GM21717 (cell line): ENCODE data around the gene ITPK1.
"Not testable (repeated sequence)": the region's sequence is repeated elsewhere in the genome, so short reads cannot be mapped to it uniquely, and the experiment has no call there.

Source experiments
- ATAC-seq: cut with Tn5 transposase; IDR thresholded peaks from one replicate; pipeline ENCODE4 v1.9.1; 2021; ENCODE audit warnings: mild to moderate bottlenecking, moderate library complexity; ENCODE audit not compliant: unreplicated experiment

The ITPK1 gene

DNA sequence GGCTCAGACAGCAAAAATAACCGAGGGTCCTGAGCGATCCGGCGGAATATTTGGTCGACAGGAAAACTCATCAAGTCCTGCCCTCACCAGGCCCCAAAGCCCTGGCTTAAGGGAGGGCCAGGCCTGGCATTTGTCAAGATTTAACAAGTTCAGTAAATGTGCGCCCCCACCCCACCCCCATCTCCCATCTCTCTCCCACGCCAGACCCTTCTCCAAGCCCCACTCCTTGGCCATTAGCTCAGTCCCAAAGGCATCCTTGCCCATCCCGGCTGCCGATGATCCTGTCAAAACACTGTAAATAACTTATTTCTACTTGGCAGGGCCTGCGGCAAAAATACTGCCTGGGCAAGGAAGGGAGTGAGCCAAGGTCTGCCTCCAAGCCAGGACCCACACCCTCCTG, 52.8 kb downstream of the ITPK1 start:
- ATAC-seq, result no peak

DNA sequence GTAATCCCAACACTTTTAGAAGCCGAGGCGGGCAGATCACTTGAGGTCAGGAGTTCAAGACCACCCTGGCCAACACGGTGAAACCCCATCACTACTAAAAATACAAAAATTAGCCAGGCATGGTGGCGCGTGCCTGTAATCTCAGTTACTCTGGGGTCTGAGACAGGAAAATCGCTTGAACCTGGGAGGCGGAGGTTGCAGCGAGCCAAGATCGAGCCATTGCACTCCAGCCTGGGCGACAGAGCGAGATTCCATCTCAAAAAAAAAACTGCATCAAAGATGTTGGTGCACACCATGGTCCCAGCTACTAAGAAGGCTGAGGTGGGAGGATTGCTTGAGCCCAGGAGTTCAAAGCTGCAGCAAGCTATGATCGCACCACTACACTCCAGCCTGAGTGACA, 53.7 kb downstream of the ITPK1 start:
- not testable (repeated sequence) for ATAC-seq

DNA sequence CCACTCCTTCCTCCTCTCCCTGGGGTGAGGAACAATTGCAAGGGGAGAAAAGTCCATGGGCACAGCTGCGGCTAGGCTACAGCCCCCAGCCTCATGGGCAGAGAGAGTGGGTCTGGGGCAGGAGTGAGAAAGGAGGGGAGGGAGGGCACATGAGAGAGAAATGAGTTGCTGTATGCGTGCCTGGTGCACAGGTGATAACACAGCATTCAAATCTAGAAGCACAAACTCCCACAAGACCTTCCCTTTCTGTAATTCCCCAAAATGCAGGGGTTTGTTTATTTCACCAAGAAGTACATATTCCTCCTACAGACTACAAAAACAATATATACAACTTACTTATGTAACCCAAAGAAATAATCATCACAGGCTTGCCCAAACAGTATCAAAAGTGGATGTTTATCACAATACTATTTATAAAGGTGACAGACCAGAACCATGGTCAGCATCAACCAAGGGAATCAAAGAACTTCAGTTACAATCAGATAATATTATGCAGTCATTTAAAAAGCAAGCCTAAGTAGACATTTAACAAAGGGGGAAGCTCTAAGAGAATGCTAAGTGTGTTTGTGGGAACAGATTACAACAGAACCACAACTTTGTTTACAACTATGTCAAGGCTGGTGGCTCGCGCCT, 54.2 kb downstream of the ITPK1 start:
- ATAC-seq, result no peak

DNA sequence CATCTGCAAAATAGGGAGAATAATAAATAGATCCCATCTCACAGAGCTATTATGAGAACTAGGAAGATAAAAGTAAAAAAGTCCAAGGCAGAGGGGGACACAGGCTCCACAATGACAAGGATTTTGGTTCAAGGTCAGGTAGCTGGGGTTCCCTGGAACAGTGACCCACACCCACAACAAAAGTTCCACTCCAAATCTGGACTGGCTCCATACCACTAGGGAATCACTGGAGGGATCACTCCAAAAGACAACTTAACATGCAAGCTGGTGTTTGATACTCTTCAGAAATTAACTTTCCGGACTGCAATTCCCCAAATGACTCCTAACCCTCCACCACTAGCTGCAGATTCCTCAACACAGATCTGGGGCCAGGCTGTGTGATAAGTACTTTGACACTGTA, 54.9 kb downstream of the ITPK1 start:
- ATAC-seq, result no peak

DNA sequence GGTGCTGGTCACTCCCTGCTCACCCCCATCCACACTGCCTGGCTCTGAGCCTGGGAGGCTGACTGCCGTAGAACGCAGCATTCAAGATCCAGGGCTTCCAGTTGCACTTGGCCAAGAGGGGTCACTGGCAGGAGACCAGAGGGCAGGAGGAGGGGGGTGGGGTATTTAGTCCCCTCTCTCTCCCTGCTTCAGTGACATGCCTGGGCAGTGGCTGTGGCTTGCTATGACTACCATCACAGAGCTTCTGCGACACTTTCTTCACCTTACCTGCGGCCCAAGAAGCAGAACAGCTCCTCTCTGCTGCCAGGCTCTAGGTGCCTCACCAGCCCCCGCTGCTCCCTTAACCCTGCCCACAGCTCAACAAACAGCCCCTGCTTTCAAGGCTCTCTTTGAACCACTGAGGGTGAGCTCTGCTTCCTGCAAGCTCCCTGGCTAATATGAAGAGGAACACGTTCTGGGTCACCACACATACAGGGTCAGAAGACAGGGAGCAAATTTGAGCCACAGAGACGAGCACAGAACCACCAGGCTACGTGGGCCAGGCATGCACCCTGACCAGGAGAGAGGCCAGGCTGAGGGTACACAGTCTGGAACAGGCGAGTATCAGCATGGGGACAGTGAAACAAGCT, 55.7 kb downstream of the ITPK1 start:
- no peak for ATAC-seq

DNA sequence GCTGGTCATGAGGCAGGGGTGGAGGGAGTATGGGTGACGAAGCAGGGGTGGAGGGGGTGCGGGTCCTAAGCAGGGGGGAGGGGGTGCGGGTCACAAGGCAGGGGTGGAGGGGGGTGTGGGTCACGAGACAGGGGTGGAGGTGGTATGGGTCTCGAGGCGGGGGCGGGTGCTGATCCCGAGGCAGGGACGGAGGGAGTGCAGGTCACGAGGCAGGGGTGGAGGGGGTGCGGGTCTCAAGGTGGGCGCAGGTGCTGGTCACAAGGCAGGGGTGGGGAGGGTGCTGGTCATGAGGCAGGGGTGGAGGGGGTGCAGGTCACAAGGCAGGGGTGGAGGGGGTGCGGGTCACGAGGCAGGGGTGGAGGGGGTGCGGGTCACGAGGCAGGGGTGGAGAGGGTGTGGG, 56.5 kb downstream of the ITPK1 start:
- ATAC-seq, result no peak

DNA sequence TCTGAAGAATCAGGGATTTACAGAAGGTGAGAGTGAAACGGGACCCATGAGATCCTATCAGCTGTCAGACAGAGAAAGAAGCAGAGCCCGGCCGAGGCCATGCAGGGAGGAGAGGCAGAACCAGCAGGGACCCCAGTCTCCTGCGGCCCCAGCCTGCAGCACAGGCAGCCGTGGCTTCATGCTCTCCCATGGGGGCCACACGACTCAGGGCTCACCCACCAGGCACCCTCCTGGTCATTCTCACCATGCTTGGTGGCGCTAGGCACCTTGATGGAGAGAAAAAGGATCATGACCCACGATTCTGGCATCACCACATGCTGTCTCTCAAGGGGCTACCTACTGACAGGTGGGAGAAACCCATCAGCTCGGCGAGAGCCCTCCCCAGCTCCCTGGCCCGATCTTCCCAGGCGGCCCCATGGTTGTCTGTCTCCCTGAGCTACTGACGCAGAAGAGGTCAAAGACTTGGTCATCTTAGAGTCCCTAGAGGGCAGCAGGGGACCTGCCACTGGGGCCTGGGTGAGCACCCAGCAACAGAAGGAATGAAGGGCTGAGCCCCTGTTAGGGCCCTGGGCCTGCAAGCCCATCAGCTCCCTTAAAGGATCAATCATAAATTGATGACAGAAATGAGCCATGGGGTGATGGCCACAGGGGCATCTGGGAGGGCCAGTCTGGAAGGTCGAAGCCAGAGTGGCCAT, 58.0 kb downstream of the ITPK1 start:
- no peak for ATAC-seq

DNA sequence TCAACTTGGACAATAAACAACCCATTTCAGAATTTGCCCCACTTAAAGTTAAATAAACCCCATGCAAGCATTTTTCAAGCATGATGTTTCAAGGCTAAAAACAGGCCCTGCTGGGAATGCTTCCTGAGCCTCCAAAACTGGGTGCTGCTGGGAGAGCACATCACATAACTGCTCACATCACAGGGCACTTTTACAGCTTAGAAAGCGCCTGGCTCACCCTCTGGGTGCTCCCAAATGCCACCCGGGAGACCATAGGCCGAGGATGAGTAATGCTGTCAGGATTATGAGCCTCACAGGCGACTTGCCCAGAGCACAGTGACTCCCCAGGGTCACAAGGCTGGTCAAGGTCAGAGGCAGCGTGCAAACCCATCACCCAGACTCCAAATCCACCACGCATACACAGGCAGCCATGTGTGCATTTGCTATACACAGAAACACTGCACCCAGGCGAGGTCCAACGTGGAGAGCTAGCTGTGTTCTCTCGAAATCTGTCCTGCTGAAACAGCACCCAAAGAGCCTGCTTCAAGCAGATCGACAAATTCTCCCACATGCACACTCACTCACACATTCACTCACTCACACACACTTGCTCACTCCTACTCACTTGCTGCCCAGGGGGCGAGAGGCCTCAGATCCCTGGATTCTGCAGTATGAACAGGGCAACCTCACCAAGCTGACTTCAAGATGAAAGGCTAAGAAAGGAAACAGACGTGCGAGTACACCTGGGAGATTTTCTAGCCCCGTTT, 58.7 kb downstream of the ITPK1 start:
- ATAC-seq, result no peak

DNA sequence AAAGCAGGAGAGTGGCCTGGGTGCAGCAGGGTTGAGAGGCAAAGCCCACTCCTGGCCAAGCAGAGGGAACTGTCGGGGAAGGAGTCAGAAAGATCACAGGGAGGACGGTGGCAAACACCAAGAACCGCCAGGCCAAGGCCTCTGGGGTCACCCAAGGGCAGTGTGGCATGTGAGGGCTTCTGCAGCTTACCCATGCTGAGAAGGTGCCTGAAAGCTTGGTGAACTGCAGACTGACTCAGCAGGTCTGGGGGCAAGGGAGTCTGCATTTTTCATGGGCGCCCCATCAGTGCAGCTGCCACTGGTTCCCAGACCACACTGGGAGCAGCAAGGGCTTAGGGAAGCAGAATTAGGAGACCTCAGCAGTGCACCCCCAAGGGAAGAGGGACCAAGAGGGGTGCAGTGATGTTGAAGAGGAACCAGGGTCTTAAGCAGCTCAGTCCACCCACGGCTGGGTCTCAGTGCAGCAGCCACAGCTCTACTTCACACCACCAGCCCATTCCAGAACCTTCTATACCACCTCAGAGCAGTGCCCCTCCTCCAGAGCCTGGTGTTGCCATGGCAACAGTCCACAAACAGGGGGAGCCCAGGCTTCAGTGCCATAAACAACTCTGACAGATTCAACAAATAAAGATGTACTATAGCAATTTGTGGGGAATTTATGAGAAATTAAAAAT, 59.4 kb downstream of the ITPK1 start:
- ATAC-seq, result no peak

DNA sequence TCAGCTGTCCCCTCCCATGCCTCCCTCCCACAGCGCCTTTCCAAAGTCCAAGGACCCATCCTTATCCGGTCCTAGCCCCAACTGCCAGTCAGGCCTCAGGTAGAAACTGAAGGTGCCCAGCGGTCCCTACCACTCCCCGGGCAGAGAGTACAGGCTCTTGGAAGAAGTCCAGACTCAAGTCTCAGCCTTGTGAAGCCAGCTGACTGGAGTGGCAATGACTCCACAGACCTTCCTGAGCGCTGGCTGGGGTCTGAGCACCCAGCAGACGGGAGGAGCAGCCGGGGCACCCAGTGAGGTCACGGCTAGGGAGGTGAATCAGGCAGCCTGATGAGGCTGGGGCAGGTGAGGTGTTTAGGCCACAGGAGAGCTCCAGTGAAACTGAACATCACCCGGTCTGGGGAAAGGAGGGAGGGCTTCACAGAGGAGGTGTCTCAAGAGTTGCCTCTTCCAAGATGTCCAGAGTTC, 60.0 kb downstream of the ITPK1 start:
- ATAC-seq, result no peak

DNA sequence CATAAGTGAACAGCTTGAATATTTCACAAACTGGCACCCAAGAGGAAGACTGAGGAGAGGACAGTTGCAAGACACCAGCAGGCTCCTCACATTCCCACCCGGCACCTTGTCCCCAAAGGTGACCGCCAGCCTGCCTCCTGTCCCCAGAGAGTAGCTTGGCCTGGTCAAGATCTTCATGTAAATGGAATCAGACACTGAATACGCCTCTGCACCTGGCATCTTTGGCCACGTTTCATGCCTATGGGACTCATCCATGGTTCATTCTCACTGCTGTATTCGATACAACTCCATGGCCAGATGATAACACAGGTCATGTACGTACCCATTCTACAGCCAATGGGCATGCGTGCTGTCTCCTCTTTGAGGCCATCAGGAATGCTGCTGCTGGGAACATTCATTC, 60.8 kb downstream of the ITPK1 start:
- no peak for ATAC-seq

DNA sequence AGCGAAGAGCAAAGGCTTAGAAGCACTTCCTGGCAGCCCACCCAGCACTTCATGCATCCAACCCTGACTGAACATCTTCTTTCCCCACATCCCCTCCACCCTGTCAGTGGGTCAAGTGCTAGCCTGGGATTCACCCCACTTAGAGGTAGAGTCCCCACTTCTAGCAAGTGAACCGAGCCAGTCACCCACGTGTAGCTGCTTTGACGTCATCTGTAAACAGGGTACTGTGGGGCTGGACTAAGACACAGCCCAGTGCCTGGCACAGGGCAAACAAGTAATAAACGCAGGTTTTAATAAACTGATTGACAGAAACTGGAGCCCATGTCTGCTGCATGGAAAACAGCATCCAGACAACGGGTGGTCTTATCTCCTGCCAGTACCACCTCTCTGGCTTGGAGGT, 61.7 kb downstream of the ITPK1 start:
- ATAC-seq, result no peak

DNA sequence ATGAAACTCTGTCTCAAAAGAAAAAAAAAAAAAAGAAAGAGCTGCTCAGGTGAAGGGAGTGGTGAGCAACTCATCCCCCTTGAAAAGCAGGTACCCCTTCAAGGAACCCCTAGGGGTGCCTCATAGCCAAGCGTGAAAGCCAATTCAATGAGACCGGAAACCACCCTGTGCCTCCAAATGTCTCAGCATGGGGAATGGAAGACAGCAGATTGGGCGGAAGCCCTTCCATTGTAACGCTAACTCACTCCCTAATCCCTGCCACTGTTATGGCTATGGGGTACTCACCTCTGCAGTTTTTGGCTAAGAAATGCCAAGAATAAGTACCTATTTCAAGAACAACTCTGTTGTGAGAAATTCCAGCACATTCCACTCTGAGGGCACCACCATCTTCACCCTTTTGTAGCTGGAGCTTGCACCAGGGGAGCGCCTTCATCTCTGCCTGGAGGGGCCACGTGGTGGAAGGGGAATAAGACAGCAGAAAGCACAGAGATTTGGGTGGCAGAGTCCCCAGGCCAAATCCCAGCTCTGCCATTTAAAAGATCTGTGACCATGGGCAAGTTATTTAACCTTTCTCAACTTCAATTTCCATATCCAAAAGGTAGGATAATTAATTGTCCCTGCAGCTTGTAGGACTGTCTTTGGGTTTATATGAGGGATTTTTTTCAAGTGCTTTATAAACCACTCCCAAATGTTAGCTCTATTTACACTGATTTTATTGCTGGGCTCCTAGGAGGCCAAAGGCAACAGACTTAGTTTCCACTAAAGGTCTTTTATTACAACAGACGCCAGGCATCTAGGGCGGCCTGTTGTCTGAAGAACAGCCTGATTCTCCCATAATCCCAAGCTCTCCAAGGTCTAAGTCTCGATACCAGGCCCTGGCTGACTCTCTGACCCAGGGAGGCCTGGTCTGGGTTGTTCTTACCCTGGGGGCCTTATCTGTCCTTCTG, 63.9 kb downstream of the ITPK1 start:
- ATAC-seq, result no peak

DNA sequence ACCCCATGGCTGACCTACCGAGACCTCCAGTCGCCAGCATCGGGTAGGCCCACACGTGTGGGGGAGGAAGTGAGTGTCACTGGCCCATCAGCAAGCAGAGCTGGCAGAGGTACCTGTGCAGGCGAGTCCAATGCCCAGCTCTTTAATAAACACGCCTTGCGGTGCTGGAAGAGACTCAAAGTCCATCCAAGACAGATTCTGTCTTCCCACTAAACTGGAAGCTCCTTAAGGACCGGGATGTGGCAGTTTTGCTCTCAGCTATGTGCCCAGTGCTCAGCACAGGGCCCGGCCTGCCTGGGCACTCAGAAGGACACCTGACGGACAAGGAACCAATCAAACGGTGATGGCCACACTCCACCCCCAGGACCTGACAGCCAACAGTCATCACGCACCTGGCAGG, 65.0 kb downstream of the ITPK1 start:
- ATAC-seq, result no peak

DNA sequence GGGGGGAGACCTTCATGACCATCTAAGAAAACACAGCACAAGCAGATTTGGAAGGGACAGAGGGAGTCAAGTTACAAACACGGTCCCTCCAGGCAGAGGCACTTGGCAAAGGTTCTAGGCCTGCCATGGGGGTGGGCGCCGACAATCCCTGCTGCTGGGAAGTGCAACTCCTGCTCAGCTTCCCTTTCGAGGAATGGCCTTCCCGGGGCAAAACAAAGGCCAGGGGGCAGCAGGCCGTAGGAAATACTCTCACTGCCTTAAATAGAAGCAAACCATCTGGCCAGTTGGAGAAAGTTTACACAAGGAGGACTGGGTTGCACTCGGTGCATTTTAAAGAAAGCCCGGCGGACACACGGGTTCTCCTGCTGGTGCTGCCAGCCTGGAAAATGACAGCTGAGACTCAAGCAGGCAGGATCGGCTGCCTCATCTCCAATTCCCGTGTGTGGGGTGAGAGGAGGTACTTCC, 65.8 kb downstream of the ITPK1 start:
- no peak for ATAC-seq

DNA sequence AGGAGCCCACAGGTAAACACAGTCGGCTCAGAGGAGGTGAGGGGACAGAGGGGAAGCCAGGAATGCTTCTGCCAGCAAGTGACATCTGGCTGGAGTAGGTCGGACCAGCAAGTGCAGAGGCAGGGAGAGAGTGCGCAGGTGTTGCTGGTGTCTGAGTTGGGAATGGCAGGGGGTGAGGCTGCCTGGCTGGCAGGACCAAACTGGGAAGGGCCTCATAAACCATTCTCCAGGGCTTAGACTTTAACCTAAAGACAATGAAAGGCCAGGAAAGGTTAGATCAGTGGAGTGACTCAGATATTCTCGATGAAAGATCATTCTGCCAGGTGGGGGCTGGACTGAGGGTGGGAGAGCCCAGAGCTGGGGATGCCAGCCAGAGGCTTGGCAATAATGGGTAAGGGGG, 66.4 kb downstream of the ITPK1 start:
- no peak for ATAC-seq

DNA sequence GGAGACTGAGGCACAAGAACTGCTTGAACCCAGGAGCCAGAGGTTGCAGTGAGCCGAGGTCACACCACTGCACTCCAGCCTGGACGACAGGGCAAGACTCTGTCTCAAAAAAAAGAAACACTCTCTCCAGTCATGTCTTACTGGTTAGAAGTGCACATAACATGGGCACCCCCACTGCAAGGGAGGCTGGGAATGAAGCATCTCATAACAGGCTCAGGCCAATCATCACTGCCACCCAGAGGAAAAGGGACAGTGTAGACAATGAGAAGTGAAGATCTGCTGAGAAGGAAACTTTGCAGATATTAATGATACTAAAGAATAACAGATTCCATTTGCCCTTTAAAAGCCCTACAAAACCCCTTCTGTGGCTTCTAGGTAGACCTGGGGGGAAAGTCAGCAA, 66.9 kb downstream of the ITPK1 start:
- ATAC-seq, result no peak

DNA sequence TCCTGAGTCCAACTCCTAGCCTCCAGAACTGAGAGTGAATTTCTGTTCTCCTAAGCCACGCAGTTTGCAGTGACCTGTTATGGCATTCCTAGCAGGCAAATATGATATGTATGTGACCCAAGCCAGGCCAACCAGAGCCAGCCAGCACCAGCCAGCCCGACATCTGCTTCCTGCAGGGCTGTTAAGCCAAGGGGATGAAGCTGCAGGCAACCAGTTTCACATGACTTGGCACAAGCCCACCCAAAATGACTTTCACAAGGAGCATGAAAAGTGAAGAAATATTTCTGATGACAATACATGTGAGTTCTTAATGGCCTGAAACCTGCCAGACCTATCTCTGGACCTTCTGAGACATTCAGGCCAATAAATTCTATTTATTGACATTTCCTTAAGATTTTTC, 68.1 kb downstream of the ITPK1 start:
- ATAC-seq, result no peak

DNA sequence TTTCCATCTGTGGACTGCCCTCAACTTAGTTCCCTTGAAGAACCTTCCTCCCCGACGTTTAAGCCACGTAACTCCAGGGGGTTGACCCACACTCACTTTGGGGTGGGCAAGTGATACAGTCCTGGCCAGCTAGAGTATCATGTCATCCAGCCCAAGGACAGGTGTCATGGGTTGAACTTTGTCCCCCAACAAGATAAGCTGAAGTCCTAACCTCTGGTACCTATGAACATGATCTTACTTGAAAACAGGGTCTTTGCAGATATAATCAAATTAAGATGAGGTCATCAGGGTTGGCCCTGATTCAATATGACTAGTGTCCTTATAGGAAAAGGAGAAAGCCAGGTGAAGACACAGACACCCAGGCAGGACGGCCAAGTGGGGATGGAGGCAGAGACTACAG, 68.6 kb downstream of the ITPK1 start:
- ATAC-seq, result no peak

DNA sequence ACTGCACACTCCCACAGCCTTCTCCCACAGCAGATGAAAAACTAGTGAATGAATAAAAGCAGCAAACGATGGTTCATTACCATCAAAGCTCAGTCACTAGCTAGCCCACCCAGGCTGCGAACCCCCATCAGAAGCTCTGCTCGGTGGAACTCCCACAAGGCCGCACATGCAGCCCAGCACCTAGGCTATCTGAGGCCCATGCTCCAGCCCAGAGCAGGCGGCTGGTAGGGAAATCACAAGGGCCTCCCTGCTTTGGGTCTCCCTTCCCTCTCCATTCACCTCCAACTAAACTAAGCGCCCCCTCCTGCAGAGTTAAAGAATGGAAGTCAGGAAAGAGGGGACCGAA, 69.0 kb downstream of the ITPK1 start:
- ATAC-seq, result no peak
